HepG2 (cell line): ENCODE measurements around the gene TAF6. TPM values are rescaled to one million over a fixed set of nuclear protein-coding genes. Genes with fewer than 3 reads are reported as not detected.
A peak's percentile ranks its signal among the peaks of the same experiment; 100 is the strongest.

Source experiments
- ATAC-seq: fragments of 200-7000 bp; cut with Tn5 transposase; 3 replicates; pipeline ENCODE4 v1.9.1; 2020; ENCODE audit warnings: mild to moderate bottlenecking, moderate library complexity
- BruUV-seq: library from RNA; stranded (reverse); fragments of 400-500 nt; replicated peaks from 2 replicates; lab custom pipeline; 2021; lab: Mats Ljungman, UMichigan
- CTCF ChIA-PET: fragments of 300-600 bp; formaldehyde crosslinking; extraction: SDS; loops from one replicate; lab custom pipeline; 2021; ENCODE audit warnings: low total read pairs, inconsistent platforms, low intra/inter-chr PET ratio; lab: Yijun Ruan, JAX
- POLR2A ChIA-PET: fragments of 350-600 bp; sonication (Branson Sonifier 250); formaldehyde crosslinking; loops from one replicate; lab custom pipeline; 2020; ENCODE audit warnings: antibody characterized with exemption, inconsistent platforms; lab: Yijun Ruan, JAX
- DNase-seq: peaks from one replicate; pipeline ENCODE4 v3.0.0-alpha.2; 2015; ENCODE audit warnings: low spot score
- FAIRE-seq: peaks from 3 replicates; lab custom pipeline; 2011; peaks lifted over from hg19 to GRCh38; lab: Jason Lieb, UNC
- H2AFZ ChIP-seq: one replicate; pipeline ENCODE4 v1.6.1; 2011; ENCODE audit warnings: low read length, inconsistent platforms
- H3K27ac ChIP-seq: fragments of 300-600 bp; 3 replicates; pipeline ENCODE4 v1.8.0; 2011; ENCODE audit warnings: mixed run types, mild to moderate bottlenecking, mixed read lengths, low read length, inconsistent platforms; ENCODE audit not compliant: insufficient read depth; ENCODE audit errors: extremely low read length
- H3K27me3 ChIP-seq, 2 experiments: fragments of 200-600 bp in 1 of 2; 2 replicates in 1 of 2; 3 replicates in 1 of 2; pipeline versions ENCODE4 v1.6.0 to v1.8.0; 2011; ENCODE audit warnings: low read length in 2 of 2, mild to moderate bottlenecking in 2 of 2, moderate library complexity in 2 of 2, inconsistent platforms in 1 of 2; ENCODE audit not compliant: insufficient read depth in 2 of 2, control insufficient read depth in 1 of 2
- H3K36me3 ChIP-seq, 2 experiments: fragments of 200-600 bp in 1 of 2; replicated peaks in 1 of 2; 2 replicates in 1 of 2; 3 replicates in 1 of 2; pipeline versions ENCODE4 v1.5.1 to v1.8.0; 2011; ENCODE audit warnings: low read length in 2 of 2, inconsistent platforms in 1 of 2; ENCODE audit not compliant: insufficient read depth in 2 of 2, control insufficient read depth in 1 of 2
- H3K4me1 ChIP-seq: 2 replicates; pipeline ENCODE4 v1.5.1; 2012; ENCODE audit warnings: low read length, inconsistent platforms; ENCODE audit not compliant: insufficient read depth
- H3K4me2 ChIP-seq: 2 replicates; pipeline ENCODE4 v1.6.0; 2011; ENCODE audit warnings: low read depth, low read length, inconsistent platforms
- H3K4me3 ChIP-seq, 3 experiments: fragments of 200-600 bp in 1 of 3; sonication (generic), shearing (Covaris generic) in 1 of 3; replicated peaks in 1 of 3; 2 replicates each; pipeline ENCODE4 v1.5.1; 2011 to 2016; ENCODE audit warnings: low read length in 3 of 3, inconsistent platforms in 2 of 3, low read depth in 2 of 3, mild to moderate bottlenecking in 2 of 3, control low read depth in 1 of 3, mixed read lengths in 1 of 3; ENCODE audit not compliant: insufficient read depth in 1 of 3
- H3K79me2 ChIP-seq: one replicate; pipeline ENCODE4 v1.6.1; 2011; ENCODE audit warnings: low read length, inconsistent platforms; ENCODE audit not compliant: insufficient read depth
- H3K9ac ChIP-seq: 2 replicates; pipeline ENCODE4 v1.6.0; 2011; ENCODE audit warnings: mild to moderate bottlenecking, low read depth, low read length, inconsistent platforms; ENCODE audit not compliant: insufficient read depth
- H3K9me3 ChIP-seq: 2 replicates; pipeline ENCODE4 v1.5.1; 2012; ENCODE audit warnings: mild to moderate bottlenecking, low read length
- H4K20me1 ChIP-seq: 2 replicates; pipeline ENCODE4 v1.6.0; 2011; ENCODE audit warnings: inconsistent platforms, mild to moderate bottlenecking, low read length, moderate library complexity; ENCODE audit not compliant: insufficient read depth
- AGO2 ChIP-seq: fragments of 200-400 bp; formaldehyde crosslinking; optimal IDR thresholded peaks from 2 replicates; pipeline ENCODE3; 2017; ENCODE audit warnings: mild to moderate bottlenecking, low read depth, low read length, moderate library complexity
- CBX5 ChIP-seq: sonication (generic); formaldehyde crosslinking; IDR thresholded peaks from 2 replicates; pipeline ENCODE4 v1.4.0; 2020; ENCODE audit warnings: missing genetic modification reagents, borderline replicate concordance
- GTF3A ChIP-seq: sonication (generic); formaldehyde crosslinking; conservative IDR thresholded peaks from 2 replicates; pipeline ENCODE4 v1.4.0; 2020; ENCODE audit warnings: mild to moderate bottlenecking, missing genetic modification reagents
- HOXD1 ChIP-seq: sonication (generic); formaldehyde crosslinking; IDR thresholded peaks from 2 replicates; pipeline ENCODE4 v1.5.0; 2020; ENCODE audit warnings: missing genetic modification reagents
- MAFF ChIP-seq: IDR thresholded peaks from 2 replicates; pipeline ENCODE4 v1.6.1; 2011; ENCODE audit warnings: low read depth, low read length, improper control_type of control experiment
- MAFG ChIP-seq: sonication (generic); formaldehyde crosslinking; IDR thresholded peaks from 2 replicates; pipeline ENCODE4 v1.5.1; 2020; ENCODE audit warnings: mild to moderate bottlenecking, missing genetic modification reagents
- MAFK ChIP-seq, 2 experiments: IDR thresholded peaks in 1 of 2; conservative IDR thresholded peaks in 1 of 2; 2 replicates each; pipeline ENCODE4 v1.6.1; 2011; ENCODE audit warnings: improper control_type of control experiment in 2 of 2, low read length in 2 of 2
- MEF2D ChIP-seq: sonication (generic); formaldehyde crosslinking; IDR thresholded peaks from 2 replicates; pipeline ENCODE4 v1.5.1; 2020; ENCODE audit warnings: mild to moderate bottlenecking, missing genetic modification reagents
- POGZ ChIP-seq: sonication (generic); formaldehyde crosslinking; IDR thresholded peaks from 2 replicates; pipeline ENCODE4 v1.4.0; 2020; ENCODE audit warnings: mild to moderate bottlenecking, missing genetic modification reagents
- RAD51 ChIP-seq: fragments of 450-650 bp; IDR thresholded peaks from 2 replicates; pipeline ENCODE4 v1.6.1; 2016; ENCODE audit warnings: borderline replicate concordance
- SMAD3 ChIP-seq: sonication (generic); formaldehyde crosslinking; IDR thresholded peaks from 2 replicates; pipeline ENCODE4 v1.4.0; 2020; ENCODE audit warnings: missing genetic modification reagents
- SMARCE1 ChIP-seq: fragments of 450-650 bp; IDR thresholded peaks from 2 replicates; pipeline ENCODE4 v1.6.1; 2017; ENCODE audit warnings: borderline replicate concordance
- SP140L ChIP-seq: sonication (generic); formaldehyde crosslinking; IDR thresholded peaks from 2 replicates; pipeline ENCODE4 v1.4.0; 2020; ENCODE audit warnings: missing genetic modification reagents, borderline replicate concordance
- TEAD3 ChIP-seq: optimal IDR thresholded peaks from 2 replicates; pipeline ENCODE3; 2016; ENCODE audit warnings: borderline replicate concordance
- ZBTB7A ChIP-seq: sonication (generic); formaldehyde crosslinking; IDR thresholded peaks from 2 replicates; pipeline ENCODE4 v1.8.0; 2022; ENCODE audit warnings: mild to moderate bottlenecking, missing genetic modification reagents
- ZFP90 ChIP-seq: sonication (generic); formaldehyde crosslinking; IDR thresholded peaks from 2 replicates; pipeline ENCODE4 v1.8.0; 2022; ENCODE audit warnings: missing genetic modification reagents, mild to moderate bottlenecking, inconsistent platforms, borderline replicate concordance
- ZNF263 ChIP-seq: sonication (generic); formaldehyde crosslinking; IDR thresholded peaks from 2 replicates; pipeline ENCODE4 v1.4.0; 2020; ENCODE audit warnings: missing genetic modification reagents
- ZNF367 ChIP-seq: sonication (generic); formaldehyde crosslinking; IDR thresholded peaks from 2 replicates; pipeline ENCODE4 v1.4.0; 2020; ENCODE audit warnings: missing genetic modification reagents, borderline replicate concordance
- ZNF577 ChIP-seq: sonication (generic); formaldehyde crosslinking; IDR thresholded peaks from 2 replicates; pipeline ENCODE4 v1.4.0; 2020; ENCODE audit warnings: mild to moderate bottlenecking, low read depth, missing genetic modification reagents, borderline replicate concordance
- ZNF605 ChIP-seq: sonication (generic); formaldehyde crosslinking; IDR thresholded peaks from 2 replicates; pipeline ENCODE4 v1.8.0; 2022; ENCODE audit warnings: mild to moderate bottlenecking, missing genetic modification reagents
- WGBS: methylation state at CpG from one replicate; pipeline ENCODE4 v1.1.6; 2017; ENCODE audit warnings: low lambda C conversion rate; 5-methylcytosine and 5-hydroxymethylcytosine counted together
- in situ Hi-C: cut with HindIII; loops from 2 replicates; pipeline ENCODE4 v1.10.0; 2017; ENCODE audit warnings: low pct_unique_long_range_greater_than_20kb; ENCODE audit not compliant: extremely low pct_ligation_motif_present
- intact Hi-C: fragments of 100-400 bp; cut with micrococcal nuclease; formaldehyde crosslinking; loops from one replicate; pipeline ENCODE4 v1.10.0; 2022; ENCODE audit not compliant: unreplicated experiment
- polyA plus RNA-seq, 8 experiments: library from polyadenylated mRNA; depleted of rRNA in 3 of 8; stranded (reverse) in 7 of 8; unstranded in 1 of 8; fragments of >200 nt; fragmentation: Illumina TruSeq in 4 of 8; extraction: Trizol in 4 of 8; gene quantifications; 2 replicates each; pipeline versions ENCODE4 v1.2.1 to v1.2.3, GENCODE V29; 2011 to 2016; ENCODE audit warnings: low read depth in 4 of 8, missing spikeins in 1 of 8, mixed read lengths in 1 of 8; ENCODE audit not compliant: insufficient read depth in 1 of 8
- total RNA-seq, 5 experiments: library from RNA; depleted of rRNA; stranded (reverse); fragments of >200 nt; fragmentation: Illumina TruSeq; extraction: Trizol; gene quantifications; 2 replicates each; pipeline ENCODE4 v1.2.3, GENCODE V29; 2016; ENCODE audit warnings: low read depth in 1 of 5
- TF ChIP-seq, protein P1 (sequence below): sonication (generic); formaldehyde crosslinking; IDR thresholded peaks from 2 replicates; pipeline ENCODE4 v1.4.0; 2020; ENCODE audit warnings: missing genetic modification reagents
- TF ChIP-seq, protein P2 (sequence below): sonication (generic); formaldehyde crosslinking; IDR thresholded peaks from 2 replicates; pipeline ENCODE4 v1.9.0; 2021; ENCODE audit warnings: missing genetic modification reagents, mild to moderate bottlenecking, borderline replicate concordance
- TF ChIP-seq, protein P3 (sequence below): IDR thresholded peaks from 2 replicates; pipeline ENCODE4 v1.6.1; 2016; ENCODE audit warnings: low read depth, borderline replicate concordance
- TF ChIP-seq, protein P4 (sequence below): IDR thresholded peaks from 2 replicates; pipeline ENCODE4 v1.6.1; 2016

TAF6 gene
- total and polyA plus RNA-seq, 2 of the 13 experiments (the other 11 are each of a cell fraction or from before 2014, with no cell fraction given), result 12.9 to 18.8 TPM

DNA sequence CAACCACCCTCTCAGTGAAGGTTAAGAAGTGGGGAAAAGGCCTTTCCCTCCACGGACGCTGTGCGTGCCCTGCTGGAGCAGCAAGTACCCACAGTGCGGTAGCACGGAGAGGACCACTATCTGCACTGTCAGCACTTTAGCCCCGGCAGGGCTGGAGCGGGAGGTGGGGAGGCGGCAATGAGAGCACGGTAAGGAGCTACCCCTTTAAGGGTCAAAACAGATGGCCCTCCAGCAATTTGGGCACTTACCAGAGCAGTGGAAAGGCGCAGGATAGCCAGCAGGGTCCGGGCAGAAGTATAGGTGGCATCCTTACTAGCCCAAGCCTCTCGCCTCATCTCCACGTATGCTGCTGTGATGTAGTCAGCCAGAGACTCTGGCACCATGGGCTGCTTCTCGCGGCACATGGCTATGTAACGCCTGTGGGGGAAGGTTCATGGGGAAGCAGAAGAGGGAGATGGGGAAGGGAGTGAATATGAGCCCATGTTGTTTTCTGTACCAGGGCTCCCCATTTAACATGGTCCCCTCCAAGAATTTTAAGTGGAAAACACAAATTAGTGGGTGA, 25.2 kb downstream of the TAF6 start:
- intact Hi-C loops, result no loop called here
- H3K79me2 ChIP-seq, result peaks cover 16% of the 10 kb centered on the region
- no peak overlapping the region for H3K4me3 ChIP-seq
- no peak overlapping the region for H2AFZ ChIP-seq
- no peak overlapping the region for H3K9ac ChIP-seq
- peaks cover 53 to 85% of the 10 kb centered on the region in 2 experiments for H3K36me3 ChIP-seq
- FAIRE-seq (no peak), DNase-seq (no peak), ATAC-seq (no peak)
- POLR2A ChIA-PET, result no interaction called here
- BruUV-seq, result no TSS peak
- no peaks in the 10 kb centered on the region; a peak in 1 of 5 replicates for H3K27me3 ChIP-seq
- 95% methylated on average over 16 of the region's 16 CpGs for WGBS
- no peak overlapping the region for H3K4me2 ChIP-seq
- peaks cover 32% of the 10 kb centered on the region for H3K4me1 ChIP-seq
- CTCF ChIA-PET, result no interaction called here
- H3K9me3 ChIP-seq, result no peaks in the 10 kb centered on the region
- peak overlapping the region; percentile 1 for H3K27ac ChIP-seq
- no peaks in the 10 kb centered on the region for H4K20me1 ChIP-seq
- in situ Hi-C loops, result no loop called here
- no peak for TF ChIP-seq POGZ
- TF ChIP-seq, protein P1, sequence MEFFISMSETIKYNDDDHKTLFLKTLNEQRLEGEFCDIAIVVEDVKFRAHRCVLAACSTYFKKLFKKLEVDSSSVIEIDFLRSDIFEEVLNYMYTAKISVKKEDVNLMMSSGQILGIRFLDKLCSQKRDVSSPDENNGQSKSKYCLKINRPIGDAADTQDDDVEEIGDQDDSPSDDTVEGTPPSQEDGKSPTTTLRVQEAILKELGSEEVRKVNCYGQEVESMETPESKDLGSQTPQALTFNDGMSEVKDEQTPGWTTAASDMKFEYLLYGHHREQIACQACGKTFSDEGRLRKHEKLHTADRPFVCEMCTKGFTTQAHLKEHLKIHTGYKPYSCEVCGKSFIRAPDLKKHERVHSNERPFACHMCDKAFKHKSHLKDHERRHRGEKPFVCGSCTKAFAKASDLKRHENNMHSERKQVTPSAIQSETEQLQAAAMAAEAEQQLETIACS (CRISPR knock-in tag), result no peak
- no peak for TF ChIP-seq ZNF605 (CRISPR knock-in tag)
- TF ChIP-seq, protein P2, sequence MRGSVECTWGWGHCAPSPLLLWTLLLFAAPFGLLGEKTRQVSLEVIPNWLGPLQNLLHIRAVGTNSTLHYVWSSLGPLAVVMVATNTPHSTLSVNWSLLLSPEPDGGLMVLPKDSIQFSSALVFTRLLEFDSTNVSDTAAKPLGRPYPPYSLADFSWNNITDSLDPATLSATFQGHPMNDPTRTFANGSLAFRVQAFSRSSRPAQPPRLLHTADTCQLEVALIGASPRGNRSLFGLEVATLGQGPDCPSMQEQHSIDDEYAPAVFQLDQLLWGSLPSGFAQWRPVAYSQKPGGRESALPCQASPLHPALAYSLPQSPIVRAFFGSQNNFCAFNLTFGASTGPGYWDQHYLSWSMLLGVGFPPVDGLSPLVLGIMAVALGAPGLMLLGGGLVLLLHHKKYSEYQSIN (CRISPR knock-in tag), result no peak
- TF ChIP-seq MAFK (conservative IDR thresholded peaks at IDR 0.05 in 1 of 2, IDR thresholded peaks at IDR 0.05 in 1 of 2; ENCODE audit: low read length in 2 of 2), result peak; percentile 93 to 97
- TF ChIP-seq MAFF, result peak; percentile 96
- TF ChIP-seq SMAD3, result no peak
- TF ChIP-seq MEF2D (CRISPR knock-in tag), result no peak
- TF ChIP-seq ZNF263 (CRISPR knock-in tag), result no peak
- TF ChIP-seq HOXD1 (CRISPR knock-in tag), result no peak
- TF ChIP-seq GTF3A (CRISPR knock-in tag), result no peak
- TF ChIP-seq CBX5 (CRISPR knock-in tag), result no peak
- TF ChIP-seq RAD51, result no peak
- TF ChIP-seq, protein P3, sequence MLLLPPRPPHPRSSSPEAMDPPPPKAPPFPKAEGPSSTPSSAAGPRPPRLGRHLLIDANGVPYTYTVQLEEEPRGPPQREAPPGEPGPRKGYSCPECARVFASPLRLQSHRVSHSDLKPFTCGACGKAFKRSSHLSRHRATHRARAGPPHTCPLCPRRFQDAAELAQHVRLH (CRISPR knock-in tag), result no peak
- no peak for TF ChIP-seq TEAD3 (CRISPR knock-in tag)
- peak; percentile 84 for TF ChIP-seq AGO2
- 0 out of 2 replicates have a peak, but pooled peaks have one; percentile 48 for TF ChIP-seq MAFG
- TF ChIP-seq ZNF577 (CRISPR knock-in tag), result no peak
- no peak for TF ChIP-seq ZBTB7A (CRISPR knock-in tag)
- TF ChIP-seq ZNF367, result no peak
- TF ChIP-seq ZFP90 (CRISPR knock-in tag), result no peak
- TF ChIP-seq, protein P4, sequence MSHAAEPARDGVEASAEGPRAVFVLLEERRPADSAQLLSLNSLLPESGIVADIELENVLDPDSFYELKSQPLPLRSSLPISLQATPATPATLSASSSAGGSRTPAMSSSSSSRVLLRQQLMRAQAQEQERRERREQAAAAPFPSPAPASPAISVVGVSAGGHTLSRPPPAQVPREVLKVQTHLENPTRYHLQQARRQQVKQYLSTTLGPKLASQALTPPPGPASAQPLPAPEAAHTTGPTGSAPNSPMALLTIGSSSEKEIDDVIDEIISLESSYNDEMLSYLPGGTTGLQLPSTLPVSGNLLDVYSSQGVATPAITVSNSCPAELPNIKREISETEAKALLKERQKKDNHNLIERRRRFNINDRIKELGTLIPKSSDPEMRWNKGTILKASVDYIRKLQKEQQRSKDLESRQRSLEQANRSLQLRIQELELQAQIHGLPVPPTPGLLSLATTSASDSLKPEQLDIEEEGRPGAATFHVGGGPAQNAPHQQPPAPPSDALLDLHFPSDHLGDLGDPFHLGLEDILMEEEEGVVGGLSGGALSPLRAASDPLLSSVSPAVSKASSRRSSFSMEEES (CRISPR knock-in tag), result no peak
- TF ChIP-seq SP140L, result no peak
- TF ChIP-seq SMARCE1, result no peak
